ENCODE data around the gene APOO.

DNA sequence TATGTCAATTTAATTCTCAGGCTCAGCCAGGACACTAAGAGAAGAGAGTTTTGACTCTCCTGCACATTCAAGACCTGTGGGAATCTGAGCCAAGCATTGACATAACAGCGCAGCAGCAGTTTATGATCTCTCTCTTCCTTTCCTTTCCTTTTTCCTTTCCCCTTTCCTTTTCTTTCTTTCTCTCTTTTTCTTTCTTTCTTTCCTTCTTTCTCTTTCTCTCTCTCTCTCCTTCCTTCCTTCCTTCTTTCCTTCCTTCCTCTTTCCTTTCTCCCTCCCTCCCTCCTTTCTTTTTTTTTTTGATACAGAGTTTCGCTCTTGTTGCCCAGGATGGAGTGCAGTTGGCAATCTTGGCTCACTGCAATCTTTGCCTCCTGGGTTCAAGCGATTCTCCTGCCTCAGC lies 103.2 kb downstream of the APOO start:
- TF ChIP-seq EZH2 (IDR thresholded peaks at IDR 0.05) (no peak), POLR2AphosphoS5 (IDR thresholded peaks at IDR 0.05; ENCODE audit: borderline replicate concordance, low read depth, low read length) (no peak), FOXP2 (optimal IDR thresholded peaks at IDR 0.05; ENCODE audit: control extremely low read depth, extremely low read length, insufficient read depth) (no peak)
